WTC11 (cell line): ENCODE measurements around the gene CABLES1.

ENCODE experiments used
- CBFB ChIP-seq: sonication (generic); formaldehyde crosslinking; IDR thresholded peaks from 2 replicates; pipeline ENCODE4 v1.8.1; 2022; ENCODE audit warnings: mild to moderate bottlenecking, low read depth, missing genetic modification reagents
- CTCF ChIP-seq: fragments of 200-600 bp; IDR thresholded peaks from 2 replicates; pipeline ENCODE4 v1.8.0; 2022; ENCODE audit warnings: antibody characterized with exemption
- ERG ChIP-seq: fragments of 250-450 bp; sonication (Bioruptor Pico); IDR thresholded peaks from 2 replicates; pipeline ENCODE4 v1.8.0; 2021; ENCODE audit warnings: mild to moderate bottlenecking
- ESRRA ChIP-seq: sonication (generic); formaldehyde crosslinking; IDR thresholded peaks from 2 replicates; pipeline ENCODE4 v1.8.1; 2022; ENCODE audit warnings: mild to moderate bottlenecking, missing genetic modification reagents, borderline replicate concordance
- GABPB1 ChIP-seq: sonication (generic); formaldehyde crosslinking; IDR thresholded peaks from 2 replicates; pipeline ENCODE4 v1.8.1; 2023; ENCODE audit warnings: mild to moderate bottlenecking, missing genetic modification reagents
- KAT7 ChIP-seq: sonication (generic); formaldehyde crosslinking; IDR thresholded peaks from 2 replicates; pipeline ENCODE4 v1.8.1; 2023; ENCODE audit warnings: missing genetic modification reagents, mild to moderate bottlenecking, borderline replicate concordance
- MXD4 ChIP-seq: fragments of 250-450 bp; sonication (Bioruptor Pico); IDR thresholded peaks from 2 replicates; pipeline ENCODE4 v1.8.0; 2021; ENCODE audit warnings: mild to moderate bottlenecking, moderate library complexity, borderline replicate concordance
- TEAD4 ChIP-seq: sonication (generic); formaldehyde crosslinking; IDR thresholded peaks from 2 replicates; pipeline ENCODE4 v1.8.0; 2022; ENCODE audit warnings: mild to moderate bottlenecking, missing genetic modification reagents
- USF2 ChIP-seq: sonication (generic); formaldehyde crosslinking; IDR thresholded peaks from 2 replicates; pipeline ENCODE4 v1.8.1; 2023; ENCODE audit warnings: mild to moderate bottlenecking, missing genetic modification reagents, moderate library complexity
- ZNF138 ChIP-seq: sonication (generic); formaldehyde crosslinking; conservative IDR thresholded peaks from 2 replicates; pipeline ENCODE4 v1.8.1; 2022; ENCODE audit warnings: mild to moderate bottlenecking, moderate library complexity, missing genetic modification reagents
- ZNF512 ChIP-seq: sonication (generic); formaldehyde crosslinking; IDR thresholded peaks from 2 replicates; pipeline ENCODE4 v1.8.1; 2022; ENCODE audit warnings: missing genetic modification reagents, borderline replicate concordance
- TF ChIP-seq, protein P1 (sequence below): fragments of 250-450 bp; sonication (Bioruptor Pico); IDR thresholded peaks from 2 replicates; pipeline ENCODE4 v2.1.2; 2022; ENCODE audit warnings: mild to moderate bottlenecking, moderate library complexity

DNA sequence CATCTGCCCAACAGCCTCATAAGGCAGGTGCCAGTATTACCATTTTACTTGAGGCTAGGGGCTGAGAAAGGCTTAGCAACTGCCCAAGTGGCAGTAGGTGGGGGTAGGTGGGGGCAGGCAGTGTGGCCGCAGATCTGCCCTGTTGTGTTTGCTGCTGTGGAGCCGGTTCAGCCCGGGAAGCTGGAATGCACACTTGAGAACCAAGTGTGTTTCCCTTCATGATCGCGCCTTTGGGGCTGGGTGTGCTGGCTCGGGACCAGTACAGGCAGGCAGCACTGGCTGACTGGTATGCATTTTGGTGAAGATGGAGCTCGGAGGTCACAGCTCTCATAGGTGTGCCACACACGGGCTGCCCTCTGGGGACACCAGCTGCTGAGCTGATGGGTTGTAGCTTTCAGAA, 85.1 kb downstream of the CABLES1 start:
- TF ChIP-seq CTCF (no peak), ZNF138 (no peak), CBFB (CRISPR knock-in tag) (no peak), ZNF512 (no peak), TEAD4 (CRISPR knock-in tag) (no peak), KAT7 (no peak), ESRRA (CRISPR knock-in tag) (no peak), USF2 (CRISPR knock-in tag) (no peak), ERG (no peak), MXD4 (CRISPR knock-in tag) (no peak), GABPB1 (CRISPR knock-in tag) (no peak)
- TF ChIP-seq, protein P1, sequence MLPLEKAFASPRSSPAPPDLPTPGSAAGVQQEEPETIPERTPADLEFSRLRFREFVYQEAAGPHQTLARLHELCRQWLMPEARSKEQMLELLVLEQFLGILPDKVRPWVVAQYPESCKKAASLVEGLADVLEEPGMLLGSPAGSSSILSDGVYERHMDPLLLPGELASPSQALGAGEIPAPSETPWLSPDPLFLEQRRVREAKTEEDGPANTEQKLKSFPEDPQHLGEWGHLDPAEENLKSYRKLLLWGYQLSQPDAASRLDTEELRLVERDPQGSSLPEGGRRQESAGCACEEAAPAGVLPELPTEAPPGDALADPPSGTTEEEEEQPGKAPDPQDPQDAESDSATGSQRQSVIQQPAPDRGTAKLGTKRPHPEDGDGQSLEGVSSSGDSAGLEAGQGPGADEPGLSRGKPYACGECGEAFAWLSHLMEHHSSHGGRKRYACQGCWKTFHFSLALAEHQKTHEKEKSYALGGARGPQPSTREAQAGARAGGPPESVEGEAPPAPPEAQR: no peak
